NOMO-1 (cell line): ENCODE results near the gene CYP2A7.
"Not testable (repeated sequence)": the region's sequence is repeated elsewhere in the genome, so short reads cannot be mapped to it uniquely, and the experiment has no call there.

ENCODE experiments used
- DNase-seq, 2 experiments: peaks; one replicate each; lab custom pipeline; 2025; ENCODE audit not compliant: unreplicated experiment in 2 of 2; lab: John Stamatoyannopoulos, UW

The CYP2A7 gene

GRCh38 chr19:40882062-40882461 is at the start of gene CYP2A7:
CYP2A7 (minus strand) TSS chr19:40882231; CDS start chr19:40882210, 21 bp downstream.
- DNase-seq, result not testable (repeated sequence)

DNA sequence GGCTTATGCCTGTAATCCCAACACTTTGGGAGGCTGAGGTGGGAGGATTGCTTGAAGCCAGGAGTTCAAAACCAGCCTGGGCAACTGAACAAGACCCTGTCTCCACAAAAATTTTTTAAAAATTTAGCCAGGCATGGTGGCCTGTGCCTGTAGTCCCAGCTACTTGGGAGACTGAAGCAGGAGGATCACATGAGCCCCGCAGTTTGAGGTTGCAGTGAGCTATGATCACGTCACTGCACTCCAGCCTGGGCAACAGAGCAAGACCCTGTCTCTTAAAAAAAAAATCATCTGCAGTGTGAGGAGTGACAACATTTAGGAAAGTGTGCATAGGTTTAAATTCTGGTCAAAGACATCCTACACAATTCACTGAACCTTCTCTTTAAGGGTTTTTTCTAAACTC is 48.8 kb upstream of the CYP2A7 start:
- not testable (repeated sequence) for DNase-seq

DNA sequence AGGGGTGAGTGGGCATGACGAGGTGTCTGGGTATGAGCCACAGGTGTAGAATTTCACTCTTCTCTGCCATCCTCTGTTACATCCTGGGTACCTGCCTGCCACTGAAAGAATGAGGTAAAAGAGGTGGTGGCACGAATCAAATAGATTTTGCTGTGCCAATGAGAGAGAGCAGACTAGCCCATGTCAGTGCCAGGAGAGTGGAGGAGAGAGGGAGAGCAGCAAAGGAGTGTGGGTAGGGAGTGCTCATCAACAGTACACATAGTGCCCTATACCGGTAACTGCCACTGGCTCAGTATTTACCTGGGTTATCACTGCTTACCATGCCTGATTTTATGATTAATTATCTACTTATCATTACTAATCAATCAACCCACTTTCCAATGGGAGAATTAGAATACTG is 47.9 kb upstream of the CYP2A7 start:
- DNase-seq, result not testable (repeated sequence)

DNA sequence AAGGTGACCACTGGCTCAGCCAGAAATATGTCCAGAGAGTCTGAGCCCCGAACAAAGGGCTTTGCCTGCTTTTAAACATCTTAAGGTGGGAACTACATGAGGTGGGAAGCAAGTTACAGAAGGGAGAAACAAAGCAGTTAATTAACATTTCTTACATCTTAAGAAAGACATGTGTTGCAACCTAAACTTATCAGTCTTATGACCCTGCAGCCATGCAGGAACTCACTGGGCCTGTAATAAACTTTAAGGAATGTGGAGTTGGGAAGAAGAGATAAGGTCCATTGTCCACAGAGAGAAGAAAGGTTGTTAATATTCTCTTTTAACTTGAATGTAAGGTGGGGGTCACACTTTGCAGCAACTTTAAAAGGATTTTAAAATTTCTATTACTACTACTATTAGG is 46.8 kb upstream of the CYP2A7 start:
- no peak for DNase-seq

GRCh38 chr19:40927567-40927966 is 45.5 kb upstream of the CYP2A7 start:
- DNase-seq, result no peak

DNA sequence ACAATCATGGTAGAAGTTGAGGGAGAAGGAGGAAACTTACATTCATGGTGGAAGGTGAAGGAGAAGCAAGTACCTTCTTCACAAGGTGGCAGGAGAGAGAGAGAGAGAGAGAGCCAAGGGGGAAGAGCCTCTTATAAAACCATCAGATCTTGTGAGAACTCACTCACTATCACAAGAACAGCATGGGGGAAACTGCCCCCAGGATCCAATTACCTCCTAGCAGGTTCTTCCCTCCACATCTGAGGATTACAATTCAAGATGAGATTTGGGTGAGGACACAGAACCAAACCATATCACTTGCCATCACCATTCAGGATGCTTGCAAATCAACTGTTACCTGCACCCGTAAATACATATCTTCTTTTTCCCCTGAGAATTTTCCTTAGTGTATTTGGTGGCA is 44.2 kb upstream of the CYP2A7 start:
- DNase-seq, result not testable (repeated sequence)

GRCh38 chr19:40923934-40924391 is 41.9 kb upstream of the CYP2A7 start:
- no peak for DNase-seq

DNA sequence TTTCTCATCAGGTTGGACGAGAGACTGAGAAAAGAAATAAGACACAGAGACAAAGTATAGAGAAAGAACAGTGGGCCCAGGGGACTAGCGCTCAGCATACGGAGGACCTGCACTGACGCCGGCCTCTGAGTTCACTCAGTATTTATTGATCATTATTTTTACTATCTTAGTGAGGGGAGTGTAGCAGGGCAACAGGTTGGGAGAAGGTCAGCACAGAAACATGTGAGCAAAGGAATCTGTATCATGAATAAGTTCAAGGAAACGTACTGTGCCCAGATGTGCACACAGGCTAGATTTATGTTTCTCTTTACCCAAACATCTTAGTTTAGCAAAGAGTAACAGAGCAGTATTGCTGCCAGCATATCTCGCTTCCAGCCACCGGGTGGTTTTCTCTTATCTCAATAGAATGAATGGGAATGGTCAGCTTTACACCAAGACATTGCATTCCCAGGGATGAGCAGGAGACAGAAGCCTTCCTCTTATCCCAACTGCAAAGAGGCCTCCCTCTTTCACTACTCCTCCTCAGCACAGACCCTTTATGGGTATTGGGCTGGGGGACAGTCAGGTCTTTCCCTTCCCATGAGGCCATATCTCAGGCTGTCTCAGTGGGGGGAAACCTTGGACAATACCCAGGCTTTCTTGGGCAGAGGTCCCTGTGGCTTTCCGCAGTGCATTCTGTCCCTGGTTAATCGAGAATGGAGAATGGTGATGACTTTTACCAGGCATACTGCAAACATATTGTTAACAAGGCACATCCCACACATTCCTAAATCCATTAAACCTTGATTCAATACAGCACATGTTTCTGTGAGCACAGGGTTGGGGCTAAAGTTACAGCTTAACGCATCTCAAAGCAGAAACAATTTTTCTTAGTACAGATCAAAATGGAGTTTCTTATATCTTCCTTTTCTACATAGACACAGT is 40.5 kb upstream of the CYP2A7 start:
- DNase-seq, result not testable (repeated sequence)

- DNase-seq, result no peak
Measured at GRCh38 chr19:40921005-40921897, 39.2 kb upstream of the CYP2A7 start.

GRCh38 chr19:40920300-40921004 is 38.4 kb upstream of the CYP2A7 start:
- DNase-seq, result no peak

GRCh38 chr19:40919530-40920299 is 37.7 kb upstream of the CYP2A7 start:
- not testable (repeated sequence) for DNase-seq

DNA sequence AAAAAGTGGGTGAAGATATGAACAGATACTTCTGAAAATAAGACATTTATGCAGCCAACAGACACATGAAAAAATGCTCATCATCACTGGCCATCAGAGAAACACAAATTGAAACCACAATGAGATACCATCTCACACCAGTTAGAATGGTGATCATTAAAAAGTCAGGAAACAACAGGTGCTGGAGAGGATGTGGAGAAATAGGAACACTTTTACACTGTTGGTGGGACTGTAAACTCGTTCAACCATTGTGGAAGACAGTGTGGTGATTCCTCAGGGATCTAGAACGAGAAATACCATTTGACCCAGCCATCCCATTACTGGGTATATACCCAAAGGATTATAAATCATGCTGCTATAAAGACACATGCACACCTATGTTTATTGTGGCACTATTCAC is 36.3 kb upstream of the CYP2A7 start:
- not testable (repeated sequence) for DNase-seq

DNA sequence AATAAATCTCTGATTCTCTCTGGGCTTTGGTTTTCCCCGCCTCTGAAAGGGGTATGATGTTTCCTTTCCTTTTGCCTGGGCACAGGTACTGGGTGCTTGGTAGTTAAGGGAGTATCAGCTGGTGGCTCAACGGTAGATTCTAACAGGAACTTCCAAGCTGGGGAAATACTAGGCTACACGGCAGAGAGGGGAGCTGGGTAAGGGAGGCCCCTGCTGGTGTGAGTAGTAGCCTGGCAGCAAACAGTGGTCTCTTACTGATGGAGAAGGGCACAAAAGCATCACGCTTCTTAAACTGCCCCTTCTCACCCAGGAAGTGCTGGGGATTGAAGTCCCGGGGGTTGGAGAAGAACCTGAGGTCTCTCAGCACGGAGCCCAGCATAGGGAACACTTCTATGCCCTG is 26.9 kb upstream of the CYP2A7 start:
- peak; percentile 22 to 49 for DNase-seq

DNA sequence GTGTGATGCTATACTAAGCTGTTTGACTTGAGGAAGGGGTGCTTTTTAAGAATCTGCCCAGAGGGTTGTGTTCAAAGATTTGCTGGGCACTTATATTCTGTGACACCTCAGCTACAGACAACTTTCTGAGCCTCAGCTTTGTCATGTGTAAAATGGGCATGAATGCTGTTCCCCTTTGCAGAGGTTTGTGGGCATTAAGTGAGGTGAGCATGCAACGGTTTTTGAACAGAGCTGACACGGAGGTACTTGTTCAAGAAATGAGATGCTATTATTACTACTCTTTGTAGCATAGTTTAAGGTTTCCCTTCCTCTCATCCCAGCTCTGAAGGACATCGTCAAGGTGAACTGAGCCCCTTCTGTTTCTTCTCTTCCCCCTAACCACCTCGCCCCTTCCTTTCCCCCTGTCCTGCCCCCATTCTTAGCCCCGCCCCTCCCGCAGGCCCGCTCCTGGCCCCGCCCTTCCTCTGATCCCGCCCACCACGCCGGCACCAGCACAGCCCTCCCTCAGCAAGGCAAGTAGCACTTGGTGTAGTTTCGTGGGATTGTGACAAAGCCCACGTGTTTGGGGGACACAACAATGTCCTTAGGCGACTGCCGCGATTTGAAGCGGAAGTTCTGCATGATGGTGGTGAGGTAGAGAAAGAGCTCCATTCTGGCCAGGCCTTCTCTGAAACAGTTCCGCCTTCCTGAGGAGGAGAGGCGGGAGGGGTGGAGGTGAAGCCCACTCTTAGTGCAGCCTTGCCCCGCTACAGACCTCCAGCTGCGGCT is 26.1 kb upstream of the CYP2A7 start:
- DNase-seq, result peak; percentile 61 to 72

DNA sequence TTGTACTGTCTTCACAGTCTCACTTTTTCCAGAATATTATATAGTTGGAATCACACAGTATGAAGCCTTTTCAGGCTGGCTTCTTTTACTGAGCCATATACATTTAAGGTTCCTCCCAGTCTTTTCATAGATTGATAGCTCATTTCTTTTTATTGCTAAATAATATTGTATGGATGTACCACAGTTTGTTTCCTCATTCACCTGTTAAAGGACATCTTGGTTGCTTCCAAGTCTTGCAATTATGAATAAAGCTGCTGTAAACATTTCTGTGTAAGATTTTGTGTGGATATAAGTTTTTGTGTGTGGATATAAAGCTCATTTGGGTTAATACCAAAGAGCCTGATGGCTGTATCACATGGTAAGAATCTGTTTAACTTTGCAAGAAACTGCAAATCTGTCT is 24.5 kb upstream of the CYP2A7 start:
- no peak for DNase-seq

DNA sequence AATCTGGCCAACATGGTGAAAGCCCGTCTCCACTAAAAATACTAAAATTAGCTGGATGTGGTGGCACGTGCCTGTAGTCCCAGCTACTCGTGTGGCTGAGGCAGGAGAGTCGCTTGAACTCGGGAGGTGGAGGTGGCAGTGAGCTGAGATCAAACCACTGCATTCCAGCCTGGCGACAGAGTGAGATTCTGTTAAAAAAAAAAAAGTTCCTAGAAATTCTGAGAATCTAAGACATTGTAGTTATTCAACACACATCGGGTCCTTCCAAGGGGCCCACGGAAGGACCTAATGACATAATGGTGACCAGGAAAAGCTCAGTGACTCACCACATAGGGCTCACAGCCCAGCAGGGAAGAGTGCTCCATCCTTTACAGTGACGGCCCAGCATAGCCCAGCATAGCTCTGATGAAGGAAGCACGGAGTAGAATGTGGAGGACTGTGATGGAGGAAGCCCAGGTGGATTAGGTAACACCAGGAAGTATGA is 22.7 kb upstream of the CYP2A7 start:
- not testable (repeated sequence) for DNase-seq

- DNase-seq, result not testable (repeated sequence)
Measured at GRCh38 chr19:40901975-40902750, 20.1 kb upstream of the CYP2A7 start.

DNA sequence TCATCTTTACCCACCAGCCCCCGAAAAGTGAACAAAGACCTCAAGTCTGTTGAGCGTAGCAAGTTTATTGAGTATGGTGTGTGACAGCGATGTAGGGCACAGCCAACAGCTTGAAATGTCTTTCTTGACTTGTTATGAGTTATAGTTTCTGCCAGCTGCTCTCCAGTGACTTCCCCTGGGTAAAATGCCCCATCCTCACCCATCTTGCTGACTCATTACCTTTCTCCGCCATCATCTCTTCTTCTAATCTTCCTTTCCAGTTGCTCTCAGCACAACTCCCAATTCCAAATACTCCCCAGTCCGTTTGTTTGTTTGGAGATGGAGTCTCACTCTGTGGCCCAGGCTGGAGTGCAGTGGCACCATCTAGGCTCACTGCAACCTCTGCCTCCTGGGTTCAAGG is 18.5 kb upstream of the CYP2A7 start:
- not testable (repeated sequence) for DNase-seq
